ENCODE data around the gene SPAM1.

SPAM1 gene

GRCh38 chr7:123958186-123958703, 33.2 kb downstream of the SPAM1 start:
- no peak overlapping the region for H3K9ac ChIP-seq (ENCODE audit: low read length)
- no peak overlapping the region for H2BK5ac ChIP-seq (ENCODE audit: low read length)
- H3K27me3 ChIP-seq (ENCODE audit: insufficient read depth, low read length, poor library complexity), result no peaks in the 10 kb centered on the region
- H3K4ac ChIP-seq (ENCODE audit: low read depth, low read length), result no peak overlapping the region
- H3K79me2 ChIP-seq (ENCODE audit: control insufficient read depth, insufficient read depth, low read length), result no peaks in the 10 kb centered on the region
- no peak overlapping the region for H3K4me2 ChIP-seq (ENCODE audit: low read length)
- no peak overlapping the region for H4K8ac ChIP-seq (ENCODE audit: low read depth, low read length)
- no peak overlapping the region for H3K18ac ChIP-seq (ENCODE audit: low read length)
- no peaks in the 10 kb centered on the region for H3K36me3 ChIP-seq (ENCODE audit: control insufficient read depth, insufficient read depth, low read length)
- DNase-seq, result no peak
- H3K79me1 ChIP-seq (ENCODE audit: low read length), result no peaks in the 10 kb centered on the region
- H2BK15ac ChIP-seq (replicated peaks; ENCODE audit: low read depth), result no peak overlapping the region
- no peak overlapping the region for H3K56ac ChIP-seq (ENCODE audit: low read length)
- no peak overlapping the region for H3K4me3 ChIP-seq (ENCODE audit: low read length)
- no CpG with 5 or more reads among the region's 4 CpGs for WGBS (ENCODE audit: extremely low coverage, insufficient coverage, low lambda C conversion rate)
- H3K4me1 ChIP-seq (ENCODE audit: control insufficient read depth, low read depth, low read length), result no peaks in the 10 kb centered on the region
- no peak overlapping the region for H3K27ac ChIP-seq (ENCODE audit: low read depth, low read length)
- no peak overlapping the region for H4K5ac ChIP-seq (ENCODE audit: low read length)
- H3K23ac ChIP-seq (ENCODE audit: low read length), result no peak overlapping the region
- H2AK5ac ChIP-seq (ENCODE audit: low read length), result no peak overlapping the region
- H2BK120ac ChIP-seq (ENCODE audit: low read depth, low read length), result no peak overlapping the region

GRCh38 chr7:123961771-123962170, 36.7 kb downstream of the SPAM1 start:
- peak overlapping the region; percentile 45 for H2BK120ac ChIP-seq (ENCODE audit: low read depth, low read length)
- no CpG with 5 or more reads among the region's 6 CpGs for WGBS (ENCODE audit: extremely low coverage, insufficient coverage, low lambda C conversion rate)

GRCh38 chr7:123966936-123967335, 41.9 kb downstream of the SPAM1 start:
- H2AK5ac ChIP-seq (ENCODE audit: low read length), result no peak overlapping the region
- H2BK5ac ChIP-seq (ENCODE audit: low read length), result no peak overlapping the region
- H3K56ac ChIP-seq (ENCODE audit: low read length), result no peak overlapping the region
- H3K79me1 ChIP-seq (ENCODE audit: low read length), result no peaks in the 10 kb centered on the region
- no peak overlapping the region for H3K9ac ChIP-seq (ENCODE audit: low read length)
- H3K4me3 ChIP-seq (ENCODE audit: low read length), result no peak overlapping the region
- no peak overlapping the region for H3K27ac ChIP-seq (ENCODE audit: low read depth, low read length)
- H3K23ac ChIP-seq (ENCODE audit: low read length), result no peak overlapping the region
- H3K4me1 ChIP-seq (ENCODE audit: control insufficient read depth, low read depth, low read length), result no peaks in the 10 kb centered on the region
- H3K4ac ChIP-seq (ENCODE audit: low read depth, low read length), result no peak overlapping the region
- no peak overlapping the region for H2BK120ac ChIP-seq (ENCODE audit: low read depth, low read length)
- no peak overlapping the region for H3K4me2 ChIP-seq (ENCODE audit: low read length)
- no peaks in the 10 kb centered on the region for H3K36me3 ChIP-seq (ENCODE audit: control insufficient read depth, insufficient read depth, low read length)
- no peak overlapping the region for H2BK15ac ChIP-seq (replicated peaks; ENCODE audit: low read depth)
- no peaks in the 10 kb centered on the region for H3K27me3 ChIP-seq (ENCODE audit: insufficient read depth, low read length, poor library complexity)
- no peak overlapping the region for H3K18ac ChIP-seq (ENCODE audit: low read length)
- no peaks in the 10 kb centered on the region for H3K79me2 ChIP-seq (ENCODE audit: control insufficient read depth, insufficient read depth, low read length)
- H4K8ac ChIP-seq (ENCODE audit: low read depth, low read length), result no peak overlapping the region
- no peak overlapping the region for H4K5ac ChIP-seq (ENCODE audit: low read length)
- WGBS (ENCODE audit: extremely low coverage, insufficient coverage, low lambda C conversion rate), result no CpG with 5 or more reads among the region's 4 CpGs
- peak; percentile 56 for DNase-seq

More at GRCh38 chr7:123961771-123962170, 36.7 kb downstream of the SPAM1 start:
- Histone ChIP-seq H2BK15ac (replicated peaks; ENCODE audit: low read depth) (no peak overlapping the region), H3K4me1 (ENCODE audit: control insufficient read depth, low read depth, low read length) (no peaks in the 10 kb centered on the region), H3K23ac (ENCODE audit: low read length) (no peak overlapping the region), H3K36me3 (ENCODE audit: control insufficient read depth, insufficient read depth, low read length) (no peaks in the 10 kb centered on the region), H2AK5ac (ENCODE audit: low read length) (no peak overlapping the region), H3K4ac (ENCODE audit: low read depth, low read length) (no peak overlapping the region), H2BK5ac (ENCODE audit: low read length) (no peak overlapping the region), H3K4me3 (ENCODE audit: low read length) (no peak overlapping the region), H3K79me2 (ENCODE audit: control insufficient read depth, insufficient read depth, low read length) (no peaks in the 10 kb centered on the region), H3K27ac (ENCODE audit: low read depth, low read length) (no peak overlapping the region), H4K5ac (ENCODE audit: low read length) (no peak overlapping the region), H3K18ac (ENCODE audit: low read length) (no peak overlapping the region), H4K8ac (ENCODE audit: low read depth, low read length) (no peak overlapping the region), H3K9ac (ENCODE audit: low read length) (no peak overlapping the region), H3K56ac (ENCODE audit: low read length) (no peak overlapping the region), H3K27me3 (ENCODE audit: insufficient read depth, low read length, poor library complexity) (no peaks in the 10 kb centered on the region), H3K79me1 (ENCODE audit: low read length) (no peaks in the 10 kb centered on the region), H3K4me2 (ENCODE audit: low read length) (no peak overlapping the region)
- no peak for DNase-seq

- no peaks in the 10 kb centered on the region for H3K36me3 ChIP-seq (ENCODE audit: control insufficient read depth, insufficient read depth, low read length)
- H2BK120ac ChIP-seq (ENCODE audit: low read depth, low read length), result no peak overlapping the region
- no peak overlapping the region for H2BK5ac ChIP-seq (ENCODE audit: low read length)
- no peaks in the 10 kb centered on the region for H3K79me2 ChIP-seq (ENCODE audit: control insufficient read depth, insufficient read depth, low read length)
- H3K4me3 ChIP-seq (ENCODE audit: low read length), result no peak overlapping the region
- H3K18ac ChIP-seq (ENCODE audit: low read length), result no peak overlapping the region
- no peaks in the 10 kb centered on the region for H3K79me1 ChIP-seq (ENCODE audit: low read length)
- H3K4me1 ChIP-seq (ENCODE audit: control insufficient read depth, low read depth, low read length), result no peaks in the 10 kb centered on the region
- no peak overlapping the region for H3K9ac ChIP-seq (ENCODE audit: low read length)
- no peak overlapping the region for H4K5ac ChIP-seq (ENCODE audit: low read length)
- H2AK5ac ChIP-seq (ENCODE audit: low read length), result no peak overlapping the region
- H4K8ac ChIP-seq (ENCODE audit: low read depth, low read length), result no peak overlapping the region
- no peak for DNase-seq
- WGBS (ENCODE audit: extremely low coverage, insufficient coverage, low lambda C conversion rate), result no CpG with 5 or more reads among the region's 1 CpG
- no peak overlapping the region for H3K4ac ChIP-seq (ENCODE audit: low read depth, low read length)
- no peaks in the 10 kb centered on the region for H3K27me3 ChIP-seq (ENCODE audit: insufficient read depth, low read length, poor library complexity)
- no peak overlapping the region for H3K23ac ChIP-seq (ENCODE audit: low read length)
- H3K27ac ChIP-seq (ENCODE audit: low read depth, low read length), result no peak overlapping the region
- H3K56ac ChIP-seq (ENCODE audit: low read length), result no peak overlapping the region
- no peak overlapping the region for H3K4me2 ChIP-seq (ENCODE audit: low read length)
- no peak overlapping the region for H2BK15ac ChIP-seq (replicated peaks; ENCODE audit: low read depth)
These were observed 47.0 kb downstream of the SPAM1 start for GRCh38 chr7:123972045-123972444.

- Histone ChIP-seq H3K23ac (ENCODE audit: low read length) (no peak overlapping the region), H3K27ac (ENCODE audit: low read depth, low read length) (no peak overlapping the region), H3K4me2 (ENCODE audit: low read length) (no peak overlapping the region), H2BK5ac (ENCODE audit: low read length) (no peak overlapping the region), H4K5ac (ENCODE audit: low read length) (no peak overlapping the region), H4K8ac (ENCODE audit: low read depth, low read length) (no peak overlapping the region), H3K79me1 (ENCODE audit: low read length) (no peaks in the 10 kb centered on the region), H3K9ac (ENCODE audit: low read length) (no peak overlapping the region), H2BK120ac (ENCODE audit: low read depth, low read length) (no peak overlapping the region), H3K36me3 (ENCODE audit: control insufficient read depth, insufficient read depth, low read length) (no peaks in the 10 kb centered on the region), H3K27me3 (ENCODE audit: insufficient read depth, low read length, poor library complexity) (no peaks in the 10 kb centered on the region), H2BK15ac (replicated peaks; ENCODE audit: low read depth) (no peak overlapping the region), H3K79me2 (ENCODE audit: control insufficient read depth, insufficient read depth, low read length) (no peaks in the 10 kb centered on the region), H3K4me3 (ENCODE audit: low read length) (no peak overlapping the region), H3K56ac (ENCODE audit: low read length) (no peak overlapping the region), H3K4ac (ENCODE audit: low read depth, low read length) (no peak overlapping the region), H3K4me1 (ENCODE audit: control insufficient read depth, low read depth, low read length) (no peaks in the 10 kb centered on the region), H2AK5ac (ENCODE audit: low read length) (no peak overlapping the region), H3K18ac (ENCODE audit: low read length) (no peak overlapping the region)
- DNase-seq, result no peak
- WGBS (ENCODE audit: extremely low coverage, insufficient coverage, low lambda C conversion rate), result no CpG with 5 or more reads among the region's 1 CpG
These were observed 47.8 kb downstream of the SPAM1 start for GRCh38 chr7:123972831-123973230.

GRCh38 chr7:123974326-123974908, 49.4 kb downstream of the SPAM1 start:
- Histone ChIP-seq H3K9ac (ENCODE audit: low read length) (no peak overlapping the region), H3K4me3 (ENCODE audit: low read length) (no peak overlapping the region), H2BK15ac (replicated peaks; ENCODE audit: low read depth) (no peak overlapping the region), H3K79me1 (ENCODE audit: low read length) (no peaks in the 10 kb centered on the region), H3K36me3 (ENCODE audit: control insufficient read depth, insufficient read depth, low read length) (no peaks in the 10 kb centered on the region), H3K4me2 (ENCODE audit: low read length) (no peak overlapping the region), H3K4me1 (ENCODE audit: control insufficient read depth, low read depth, low read length) (no peaks in the 10 kb centered on the region), H3K27me3 (ENCODE audit: insufficient read depth, low read length, poor library complexity) (no peaks in the 10 kb centered on the region), H3K18ac (ENCODE audit: low read length) (no peak overlapping the region), H4K8ac (ENCODE audit: low read depth, low read length) (no peak overlapping the region), H3K79me2 (ENCODE audit: control insufficient read depth, insufficient read depth, low read length) (no peaks in the 10 kb centered on the region), H3K23ac (ENCODE audit: low read length) (no peak overlapping the region), H3K4ac (ENCODE audit: low read depth, low read length) (no peak overlapping the region), H2BK120ac (ENCODE audit: low read depth, low read length) (no peak overlapping the region), H3K56ac (ENCODE audit: low read length) (no peak overlapping the region), H3K27ac (ENCODE audit: low read depth, low read length) (no peak overlapping the region), H2AK5ac (ENCODE audit: low read length) (no peak overlapping the region), H4K5ac (ENCODE audit: low read length) (no peak overlapping the region), H2BK5ac (ENCODE audit: low read length) (no peak overlapping the region)
- no CpG with 5 or more reads among the region's 7 CpGs for WGBS (ENCODE audit: extremely low coverage, insufficient coverage, low lambda C conversion rate)
- DNase-seq, result no peak
